ENCODE measurements around the gene KDELR1. TPM values are rescaled to one million over a fixed set of nuclear protein-coding genes. Genes with fewer than 3 reads are reported as not detected.

Gene KDELR1
- total and polyA plus RNA-seq, 9 of the 15 experiments (the other 6 are each of a cell fraction or from before 2014, with no cell fraction given): 6.1 to 165 (median 58.5) TPM

DNA sequence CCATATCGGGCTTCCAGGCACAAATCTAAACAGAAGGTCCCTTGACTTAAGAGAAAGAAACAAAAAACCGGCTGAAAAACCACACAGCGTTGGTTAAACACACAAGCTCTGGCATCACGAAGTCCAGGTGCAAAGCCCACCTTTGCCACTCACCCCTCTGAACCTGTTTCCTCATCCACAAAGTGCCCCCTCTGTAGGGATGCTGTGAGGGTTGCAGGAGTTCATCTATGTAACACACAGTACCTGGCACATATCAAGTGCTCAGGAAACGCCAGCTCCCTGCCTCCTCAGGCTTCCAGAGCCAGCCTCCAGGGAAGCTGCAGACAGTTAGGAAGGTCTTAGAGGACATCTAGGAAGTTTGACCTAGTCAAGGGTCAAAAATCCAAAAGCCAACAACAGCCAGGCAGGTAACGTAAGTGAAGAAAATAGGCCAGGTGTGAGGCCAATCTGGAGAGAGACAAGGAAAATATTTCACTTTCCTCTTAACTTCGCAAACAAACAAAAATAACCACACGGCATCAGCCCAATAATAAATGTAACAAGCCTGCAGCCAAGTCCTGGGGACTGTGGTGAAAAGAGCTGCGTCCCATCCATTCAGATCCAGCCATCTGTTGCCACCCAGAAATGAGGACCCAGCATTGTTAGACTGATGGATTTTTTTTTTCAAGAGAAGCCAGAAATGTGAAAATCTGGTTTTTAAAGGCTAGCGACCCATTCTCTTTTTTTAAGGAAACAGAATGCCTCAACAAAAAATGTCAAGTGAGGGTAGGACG lies 10.0 kb downstream of the KDELR1 start (continued):
- TF ChIP-seq, protein P1, sequence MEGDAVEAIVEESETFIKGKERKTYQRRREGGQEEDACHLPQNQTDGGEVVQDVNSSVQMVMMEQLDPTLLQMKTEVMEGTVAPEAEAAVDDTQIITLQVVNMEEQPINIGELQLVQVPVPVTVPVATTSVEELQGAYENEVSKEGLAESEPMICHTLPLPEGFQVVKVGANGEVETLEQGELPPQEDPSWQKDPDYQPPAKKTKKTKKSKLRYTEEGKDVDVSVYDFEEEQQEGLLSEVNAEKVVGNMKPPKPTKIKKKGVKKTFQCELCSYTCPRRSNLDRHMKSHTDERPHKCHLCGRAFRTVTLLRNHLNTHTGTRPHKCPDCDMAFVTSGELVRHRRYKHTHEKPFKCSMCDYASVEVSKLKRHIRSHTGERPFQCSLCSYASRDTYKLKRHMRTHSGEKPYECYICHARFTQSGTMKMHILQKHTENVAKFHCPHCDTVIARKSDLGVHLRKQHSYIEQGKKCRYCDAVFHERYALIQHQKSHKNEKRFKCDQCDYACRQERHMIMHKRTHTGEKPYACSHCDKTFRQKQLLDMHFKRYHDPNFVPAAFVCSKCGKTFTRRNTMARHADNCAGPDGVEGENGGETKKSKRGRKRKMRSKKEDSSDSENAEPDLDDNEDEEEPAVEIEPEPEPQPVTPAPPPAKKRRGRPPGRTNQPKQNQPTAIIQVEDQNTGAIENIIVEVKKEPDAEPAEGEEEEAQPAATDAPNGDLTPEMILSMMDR (IDR thresholded peaks at IDR 0.05 in 2 of 3, conservative IDR thresholded peaks at IDR 0.05 in 1 of 3; ENCODE audit: insufficient read depth in 2 of 3, low read depth in 1 of 3, low read length in 3 of 3): 0 out of 6 replicates have a peak, but pooled peaks of 1 of the 3 experiments have one; percentile 14
- TF ChIP-seq, protein P2, sequence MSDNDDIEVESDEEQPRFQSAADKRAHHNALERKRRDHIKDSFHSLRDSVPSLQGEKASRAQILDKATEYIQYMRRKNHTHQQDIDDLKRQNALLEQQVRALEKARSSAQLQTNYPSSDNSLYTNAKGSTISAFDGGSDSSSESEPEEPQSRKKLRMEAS (CRISPR knock-in tag; IDR thresholded peaks at IDR 0.05): no peak
- no peak for TF ChIP-seq GATA2 (CRISPR knock-in tag; IDR thresholded peaks at IDR 0.05)
- TF ChIP-seq ZNF57 (CRISPR knock-in tag; IDR thresholded peaks at IDR 0.05): no peak
- TF ChIP-seq POLR3A (IDR thresholded peaks at IDR 0.05; ENCODE audit: borderline replicate concordance, extremely low read depth, insufficient read depth, insufficient read length): no peak
- no peak for TF ChIP-seq EP400 (IDR thresholded peaks at IDR 0.05)
- TF ChIP-seq CBX3 (IDR thresholded peaks at IDR 0.05; ENCODE audit: borderline replicate concordance in 1 of 2, low read length in 2 of 2): no peak

All from K562 (cell line).